GM12872 (cell line): Measurements from ENCODE around the gene ZNF414.

Experiments used
- TF ChIP-seq, protein P1 (sequence below): IDR thresholded peaks from 3 replicates; pipeline ENCODE4 v1.5.1; 2011; ENCODE audit warnings: low read depth, mild to moderate bottlenecking, low read length, moderate library complexity; ENCODE audit not compliant: insufficient read depth

ZNF414 gene

DNA sequence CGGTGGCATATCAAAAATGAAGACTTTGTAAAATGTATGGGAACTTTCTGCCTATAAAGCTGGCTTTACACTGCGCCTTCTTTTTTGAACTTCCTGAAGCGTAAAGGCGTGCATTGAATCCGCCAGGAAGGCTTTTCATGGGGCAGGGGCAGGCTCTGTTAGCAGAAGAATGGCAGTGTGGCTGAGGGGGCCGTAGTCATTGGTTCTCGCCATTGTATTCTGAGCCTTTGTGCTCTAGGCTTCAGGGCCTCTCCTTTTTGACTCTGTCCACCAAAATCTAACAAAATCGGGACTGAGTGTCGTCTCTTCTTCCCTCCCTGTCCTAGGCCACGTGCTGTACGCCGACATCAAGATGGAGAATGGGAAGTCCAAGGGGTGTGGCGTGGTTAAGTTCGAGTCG is 25.6 kb downstream of the ZNF414 start:
- TF ChIP-seq, protein P1, sequence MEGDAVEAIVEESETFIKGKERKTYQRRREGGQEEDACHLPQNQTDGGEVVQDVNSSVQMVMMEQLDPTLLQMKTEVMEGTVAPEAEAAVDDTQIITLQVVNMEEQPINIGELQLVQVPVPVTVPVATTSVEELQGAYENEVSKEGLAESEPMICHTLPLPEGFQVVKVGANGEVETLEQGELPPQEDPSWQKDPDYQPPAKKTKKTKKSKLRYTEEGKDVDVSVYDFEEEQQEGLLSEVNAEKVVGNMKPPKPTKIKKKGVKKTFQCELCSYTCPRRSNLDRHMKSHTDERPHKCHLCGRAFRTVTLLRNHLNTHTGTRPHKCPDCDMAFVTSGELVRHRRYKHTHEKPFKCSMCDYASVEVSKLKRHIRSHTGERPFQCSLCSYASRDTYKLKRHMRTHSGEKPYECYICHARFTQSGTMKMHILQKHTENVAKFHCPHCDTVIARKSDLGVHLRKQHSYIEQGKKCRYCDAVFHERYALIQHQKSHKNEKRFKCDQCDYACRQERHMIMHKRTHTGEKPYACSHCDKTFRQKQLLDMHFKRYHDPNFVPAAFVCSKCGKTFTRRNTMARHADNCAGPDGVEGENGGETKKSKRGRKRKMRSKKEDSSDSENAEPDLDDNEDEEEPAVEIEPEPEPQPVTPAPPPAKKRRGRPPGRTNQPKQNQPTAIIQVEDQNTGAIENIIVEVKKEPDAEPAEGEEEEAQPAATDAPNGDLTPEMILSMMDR, result no peak

DNA sequence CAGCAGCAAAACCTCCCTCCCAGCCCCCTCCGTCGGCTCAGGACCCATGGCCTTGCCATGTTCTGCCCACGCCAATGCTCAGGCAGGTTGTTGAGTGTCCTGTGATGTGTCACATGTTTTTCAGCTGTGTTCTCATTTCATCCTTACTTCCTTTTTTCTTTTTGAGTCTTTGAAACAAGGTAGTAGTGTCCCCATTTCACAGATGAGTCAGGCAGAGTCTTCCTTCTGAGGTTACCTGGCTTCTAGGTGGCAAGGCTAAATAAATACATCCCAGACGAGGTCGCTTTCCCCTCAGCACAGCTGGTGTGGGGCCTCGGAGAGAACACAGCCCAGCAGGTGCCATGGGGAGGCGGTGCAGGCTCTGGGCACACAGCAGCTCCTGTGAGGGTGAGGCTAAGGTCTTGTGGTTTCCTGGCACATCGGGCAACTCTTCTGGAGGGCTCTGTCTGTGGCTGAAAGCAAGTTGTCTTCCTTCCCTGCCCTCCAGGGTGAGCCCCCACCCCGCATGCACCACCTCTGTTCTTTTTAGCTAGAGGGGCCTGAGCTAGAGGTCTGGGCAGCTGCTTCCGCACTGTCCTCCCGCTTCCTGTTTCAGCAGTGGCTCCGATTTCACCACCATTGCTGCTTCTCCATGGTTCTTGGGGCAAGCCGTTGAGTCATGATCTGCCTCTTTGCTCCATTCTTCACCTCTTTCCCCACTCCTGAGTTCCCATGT is 26.7 kb downstream of the ZNF414 start:
- TF ChIP-seq, protein P1, result no peak

DNA sequence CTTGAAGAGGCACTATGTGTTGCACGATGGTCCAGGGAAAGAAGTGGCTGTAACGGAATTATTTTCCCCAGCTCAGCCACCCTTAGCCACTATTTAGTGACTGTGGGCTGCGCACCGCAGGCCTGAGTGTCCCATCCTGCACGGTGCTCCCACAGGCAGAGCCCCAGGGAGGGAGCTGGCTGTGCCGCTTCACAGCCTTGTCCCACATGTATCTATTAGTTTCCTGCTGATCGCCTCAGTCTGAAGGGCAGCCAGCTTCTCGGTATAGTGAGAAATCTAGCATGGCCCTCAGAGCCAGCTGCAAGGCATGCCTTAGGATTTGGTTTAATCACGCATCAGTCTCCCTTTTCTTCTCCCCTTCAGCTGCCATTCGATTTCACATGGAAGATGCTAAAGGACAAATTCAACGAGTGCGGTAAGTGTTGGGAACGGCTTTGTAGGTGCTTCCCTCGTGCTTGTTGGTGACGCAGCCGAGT is 27.3 kb downstream of the ZNF414 start:
- TF ChIP-seq, protein P1, result no peak

DNA sequence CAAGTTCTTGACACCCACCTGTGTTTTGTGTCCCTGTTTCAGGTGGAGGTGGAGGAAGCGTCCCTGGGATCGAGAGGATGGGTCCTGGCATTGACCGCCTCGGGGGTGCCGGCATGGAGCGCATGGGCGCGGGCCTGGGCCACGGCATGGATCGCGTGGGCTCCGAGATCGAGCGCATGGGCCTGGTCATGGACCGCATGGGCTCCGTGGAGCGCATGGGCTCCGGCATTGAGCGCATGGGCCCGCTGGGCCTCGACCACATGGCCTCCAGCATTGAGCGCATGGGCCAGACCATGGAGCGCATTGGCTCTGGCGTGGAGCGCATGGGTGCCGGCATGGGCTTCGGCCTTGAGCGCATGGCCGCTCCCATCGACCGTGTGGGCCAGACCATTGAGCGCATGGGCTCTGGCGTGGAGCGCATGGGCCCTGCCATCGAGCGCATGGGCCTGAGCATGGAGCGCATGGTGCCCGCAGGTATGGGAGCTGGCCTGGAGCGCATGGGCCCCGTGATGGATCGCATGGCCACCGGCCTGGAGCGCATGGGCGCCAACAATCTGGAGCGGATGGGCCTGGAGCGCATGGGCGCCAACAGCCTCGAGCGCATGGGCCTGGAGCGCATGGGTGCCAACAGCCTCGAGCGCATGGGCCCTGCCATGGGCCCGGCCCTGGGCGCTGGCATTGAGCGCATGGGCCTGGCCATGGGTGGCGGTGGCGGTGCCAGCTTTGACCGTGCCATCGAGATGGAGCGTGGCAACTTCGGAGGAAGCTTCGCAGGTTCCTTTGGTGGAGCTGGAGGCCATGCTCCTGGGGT is 28.2 kb downstream of the ZNF414 start:
- TF ChIP-seq, protein P1, result no peak

DNA sequence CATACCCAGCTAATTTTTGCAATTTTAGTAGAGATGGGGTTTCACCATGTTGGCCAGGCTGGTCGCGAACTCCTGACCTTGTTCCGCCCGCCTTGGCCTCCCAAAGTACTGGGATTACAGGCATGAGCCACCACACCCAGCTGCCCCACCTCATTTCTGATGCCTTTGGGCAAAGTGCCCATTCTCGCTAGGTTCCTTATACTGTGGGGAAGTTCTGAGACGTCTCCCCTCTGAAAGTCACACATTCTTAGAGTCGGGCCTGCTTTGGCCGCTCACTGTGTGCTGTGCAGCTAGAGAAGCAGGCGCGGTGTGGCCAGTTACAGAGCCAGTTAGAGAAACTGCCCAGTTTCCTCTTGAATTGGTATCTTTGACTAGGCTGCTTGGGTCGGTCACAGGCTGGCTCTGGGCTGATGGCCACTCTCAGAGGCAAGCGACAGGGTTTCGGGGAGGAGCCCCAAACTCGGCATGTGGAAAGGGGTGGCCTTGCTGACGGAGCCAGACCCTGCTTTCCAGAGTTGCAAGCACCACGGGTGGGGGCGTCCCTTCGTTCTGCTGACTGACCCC is 29.6 kb downstream of the ZNF414 start:
- TF ChIP-seq, protein P1, result no peak

DNA sequence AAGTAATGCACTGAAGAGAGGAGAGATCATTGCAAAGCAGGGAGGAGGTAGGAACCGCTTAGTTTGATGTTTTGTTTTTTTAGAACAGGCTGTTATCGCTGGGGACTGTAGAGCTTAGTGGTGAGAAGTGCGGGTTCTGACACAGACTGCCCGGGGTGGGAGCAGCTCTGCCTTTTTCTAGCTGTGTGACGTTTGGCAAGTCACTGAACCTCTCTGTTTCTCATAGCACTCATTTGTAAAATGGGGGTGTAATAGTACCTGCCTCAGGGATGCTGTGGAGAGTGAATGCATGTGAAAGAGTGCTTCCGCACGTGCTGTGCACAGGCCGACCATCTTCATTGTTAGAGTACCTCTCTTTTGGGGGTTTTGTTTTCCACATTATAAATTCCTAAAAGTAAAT is 30.8 kb downstream of the ZNF414 start:
- TF ChIP-seq, protein P1, result no peak

DNA sequence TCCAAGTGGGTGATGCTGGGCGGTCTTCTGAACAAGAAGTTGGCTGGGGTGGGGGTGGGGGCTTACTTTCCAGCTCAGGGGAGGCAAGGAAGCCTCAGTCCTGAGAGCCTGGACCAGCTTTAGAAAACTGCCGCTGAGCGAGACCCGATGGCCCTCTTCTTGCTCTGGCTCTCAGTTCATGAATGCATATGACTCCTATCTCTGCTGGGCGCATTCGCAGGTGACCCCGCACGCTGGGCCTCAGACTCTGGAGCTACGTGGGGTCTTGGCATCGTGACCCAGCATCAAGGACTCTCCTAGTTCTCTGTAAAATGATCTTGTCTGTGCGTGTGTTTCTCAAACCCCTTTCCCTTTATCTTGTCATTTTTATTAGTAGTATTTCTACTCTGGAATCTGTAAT is 31.3 kb downstream of the ZNF414 start:
- TF ChIP-seq, protein P1, result no peak
